Esophagus squamous epithelium (tissue), 4 donors: ENCODE measurements around the gene MPDU1.

Experiments
- POLR2A ChIP-seq, 4 donors: fragments of 450-650 bp; IDR thresholded peaks; one replicate each; pipeline ENCODE4 v1.6.1; 2017; ENCODE audit warnings: antibody characterized with exemption in 4 of 4, mild to moderate bottlenecking in 4 of 4, moderate library complexity in 3 of 4
- TF ChIP-seq, protein P1 (sequence below), 6 experiments: fragments of 450-650 bp in 4 of 6; fragments of 200-600 bp in 2 of 6; sonication (generic) in 2 of 6; IDR thresholded peaks; one replicate each; pipeline ENCODE4 v1.5.1; 2016 to 2019; ENCODE audit warnings: antibody characterized with exemption in 6 of 6, mild to moderate bottlenecking in 4 of 6, moderate library complexity in 4 of 6

DNA sequence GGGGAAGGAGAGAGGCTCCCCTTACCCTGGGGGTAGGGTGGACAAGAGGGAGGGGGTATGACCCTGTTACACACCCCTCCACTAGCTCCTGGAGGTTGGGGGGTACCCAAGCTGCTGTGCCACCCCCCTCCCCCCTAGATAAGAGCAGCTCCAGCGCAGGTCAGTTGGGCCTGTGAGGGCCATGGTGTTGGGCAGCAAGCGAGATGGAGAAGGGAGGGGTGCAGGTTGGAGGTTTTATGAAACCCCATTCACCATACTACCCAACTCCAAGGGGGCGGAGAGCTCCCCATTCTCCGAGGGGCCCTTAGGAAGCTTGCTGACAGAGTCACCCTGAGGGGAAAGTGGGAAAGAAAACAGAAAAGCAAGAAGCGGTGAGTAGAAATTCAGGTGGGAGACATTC is 7.9 kb downstream of the MPDU1 start:
- TF ChIP-seq, protein P1, sequence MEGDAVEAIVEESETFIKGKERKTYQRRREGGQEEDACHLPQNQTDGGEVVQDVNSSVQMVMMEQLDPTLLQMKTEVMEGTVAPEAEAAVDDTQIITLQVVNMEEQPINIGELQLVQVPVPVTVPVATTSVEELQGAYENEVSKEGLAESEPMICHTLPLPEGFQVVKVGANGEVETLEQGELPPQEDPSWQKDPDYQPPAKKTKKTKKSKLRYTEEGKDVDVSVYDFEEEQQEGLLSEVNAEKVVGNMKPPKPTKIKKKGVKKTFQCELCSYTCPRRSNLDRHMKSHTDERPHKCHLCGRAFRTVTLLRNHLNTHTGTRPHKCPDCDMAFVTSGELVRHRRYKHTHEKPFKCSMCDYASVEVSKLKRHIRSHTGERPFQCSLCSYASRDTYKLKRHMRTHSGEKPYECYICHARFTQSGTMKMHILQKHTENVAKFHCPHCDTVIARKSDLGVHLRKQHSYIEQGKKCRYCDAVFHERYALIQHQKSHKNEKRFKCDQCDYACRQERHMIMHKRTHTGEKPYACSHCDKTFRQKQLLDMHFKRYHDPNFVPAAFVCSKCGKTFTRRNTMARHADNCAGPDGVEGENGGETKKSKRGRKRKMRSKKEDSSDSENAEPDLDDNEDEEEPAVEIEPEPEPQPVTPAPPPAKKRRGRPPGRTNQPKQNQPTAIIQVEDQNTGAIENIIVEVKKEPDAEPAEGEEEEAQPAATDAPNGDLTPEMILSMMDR (IDR thresholded peaks at IDR 0.05), result no peak
- no peak for TF ChIP-seq POLR2A (IDR thresholded peaks at IDR 0.05)
